GM12878 (cell line): ENCODE data around the gene HK3. TPM values are rescaled to one million over a fixed set of nuclear protein-coding genes. Genes with fewer than 3 reads are reported as not detected.

Experiments
- ATAC-seq: fragments of 200-7000 bp; cut with Tn5 transposase; 3 replicates; pipeline ENCODE4 v1.9.1; 2020; ENCODE audit warnings: mild to moderate bottlenecking, moderate library complexity
- BruUV-seq: library from RNA; stranded (reverse); fragments of 400-500 nt; replicated peaks from 2 replicates; lab custom pipeline; 2021; lab: Mats Ljungman, UMichigan
- CTCF ChIA-PET: fragments of 300-600 bp; sonication (Branson Sonifier 250); formaldehyde crosslinking; extraction: SDS; loops from one replicate; lab custom pipeline; 2021; ENCODE audit warnings: inconsistent platforms; lab: Yijun Ruan, JAX
- POLR2A ChIA-PET: fragments of 350-600 bp; formaldehyde crosslinking; extraction: SDS; loops from one replicate; lab custom pipeline; 2021; ENCODE audit warnings: inconsistent platforms; lab: Charles Lee
- RAD21 ChIA-PET: fragments of 300-600 bp; sonication (Branson Sonifier 250); formaldehyde crosslinking; loops from one replicate; lab custom pipeline; 2023; ENCODE audit warnings: antibody characterized with exemption; ENCODE audit not compliant: unreplicated experiment; lab: Charles Lee
- SMC1A ChIA-PET: fragments of 300-600 bp; sonication (Branson Sonifier 250); formaldehyde crosslinking; loops from one replicate; lab custom pipeline; 2023; ENCODE audit not compliant: unreplicated experiment, uncharacterized antibody; lab: Charles Lee
- DNase-seq: peaks from one replicate; pipeline ENCODE4 v3.0.0-alpha.2; 2011; ENCODE audit warnings: low read depth, low spot score
- FAIRE-seq: peaks from 3 replicates; lab custom pipeline; 2011; peaks lifted over from hg19 to GRCh38; lab: Jason Lieb, UNC
- H2AFZ ChIP-seq: 2 replicates; pipeline ENCODE4 v1.6.0; 2011; ENCODE audit warnings: low read depth, low read length, control low read depth; ENCODE audit not compliant: control insufficient read depth
- H3K27ac ChIP-seq: 2 replicates; pipeline ENCODE4 v1.5.1; 2011; ENCODE audit warnings: control low read depth; ENCODE audit not compliant: control insufficient read depth, insufficient read depth
- H3K27me3 ChIP-seq, 2 experiments: replicated peaks in 1 of 2; 2 replicates each; pipeline versions ENCODE4 v1.6.0 to v1.6.1; 2011; ENCODE audit warnings: low read length in 1 of 2; ENCODE audit not compliant: control insufficient read depth in 2 of 2, insufficient read depth in 2 of 2
- H3K36me3 ChIP-seq, 2 experiments: 2 replicates each; pipeline ENCODE4 v1.5.1; 2011; ENCODE audit warnings: low read length in 1 of 2; ENCODE audit not compliant: control insufficient read depth in 2 of 2, insufficient read depth in 2 of 2
- H3K4me1 ChIP-seq: 2 replicates; pipeline ENCODE4 v1.6.1; 2011; ENCODE audit warnings: mild to moderate bottlenecking, low read length, moderate library complexity, mixed read lengths; ENCODE audit not compliant: control insufficient read depth, insufficient read depth
- H3K4me2 ChIP-seq: 2 replicates; pipeline ENCODE4 v1.6.0; 2011; ENCODE audit warnings: control low read depth; ENCODE audit not compliant: control insufficient read depth, insufficient read depth
- H3K4me3 ChIP-seq: fragments of 200-600 bp; sonication (generic); 2 replicates; pipeline ENCODE4 v1.5.1; 2016
- H3K79me2 ChIP-seq: 2 replicates; pipeline ENCODE4 v1.6.0; 2011; ENCODE audit warnings: low read length; ENCODE audit not compliant: control insufficient read depth, insufficient read depth
- H3K9ac ChIP-seq: 2 replicates; pipeline ENCODE4 v1.8.0; 2011; ENCODE audit warnings: low read length, control low read depth, mixed read lengths; ENCODE audit not compliant: control insufficient read depth, insufficient read depth
- H3K9me3 ChIP-seq: replicated peaks from 3 replicates; pipeline ENCODE4 v1.5.1; 2011; ENCODE audit warnings: mild to moderate bottlenecking, low read length; ENCODE audit not compliant: control insufficient read depth, insufficient read depth
- H4K20me1 ChIP-seq: 2 replicates; pipeline ENCODE4 v1.6.0; 2011; ENCODE audit not compliant: control insufficient read depth, insufficient read depth
- ATF7 ChIP-seq: fragments of 450-650 bp; IDR thresholded peaks from 2 replicates; pipeline ENCODE4 v1.6.1; 2016; ENCODE audit warnings: low read depth, mild to moderate bottlenecking
- CHD1 ChIP-seq: IDR thresholded peaks from 2 replicates; pipeline ENCODE4 v1.6.1; 2012; ENCODE audit warnings: low read depth, low read length, improper control_type of control experiment
- E4F1 ChIP-seq: fragments of 450-650 bp; IDR thresholded peaks from 2 replicates; pipeline ENCODE4 v1.6.1; 2018; ENCODE audit warnings: borderline replicate concordance, mild to moderate bottlenecking; ENCODE audit not compliant: partially characterized antibody
- IKZF1 ChIP-seq: fragments of 450-650 bp; conservative IDR thresholded peaks from 2 replicates; pipeline ENCODE4 v1.6.1; 2017; ENCODE audit warnings: antibody characterized with exemption, mild to moderate bottlenecking
- PAX5 ChIP-seq: IDR thresholded peaks from 2 replicates; pipeline ENCODE4 v1.6.1; 2011; ENCODE audit warnings: low read depth, low read length, borderline replicate concordance
- PAX8 ChIP-seq: fragments of 450-650 bp; IDR thresholded peaks from 2 replicates; pipeline ENCODE4 v1.6.1; 2017; ENCODE audit warnings: mild to moderate bottlenecking, moderate library complexity
- POLR2AphosphoS5 ChIP-seq: IDR thresholded peaks from 2 replicates; pipeline ENCODE4 v1.6.1; 2011; ENCODE audit warnings: mild to moderate bottlenecking, low read length, inconsistent platforms
- SMAD1 ChIP-seq: fragments of 450-650 bp; IDR thresholded peaks from 2 replicates; pipeline ENCODE4 v1.6.1; 2018; ENCODE audit warnings: mild to moderate bottlenecking, low read depth; ENCODE audit not compliant: partially characterized antibody
- SUPT20H ChIP-seq: IDR thresholded peaks from 2 replicates; pipeline ENCODE4 v1.6.1; 2011; ENCODE audit warnings: low read depth, mild to moderate bottlenecking, low read length, moderate library complexity, borderline replicate concordance; ENCODE audit not compliant: control insufficient read depth
- TCF7 ChIP-seq: IDR thresholded peaks from 2 replicates; pipeline ENCODE4 v1.6.1; 2014; ENCODE audit warnings: antibody characterized with exemption, borderline replicate concordance
- ZNF217 ChIP-seq: fragments of 450-650 bp; IDR thresholded peaks from 2 replicates; pipeline ENCODE4 v1.6.1; 2017; ENCODE audit warnings: antibody characterized with exemption, mild to moderate bottlenecking
- ZNF384 ChIP-seq: IDR thresholded peaks from 2 replicates; pipeline ENCODE4 v1.6.1; 2012; ENCODE audit warnings: low read depth, mild to moderate bottlenecking, low read length, improper control_type of control experiment, borderline replicate concordance
- WGBS: methylation state at CpG from one replicate; pipeline ENCODE4 v1.1.6; 2016; ENCODE audit warnings: low lambda C conversion rate; ENCODE audit not compliant: insufficient replicate concordance, insufficient coverage; ENCODE audit errors: missing lambda C conversion rate; 5-methylcytosine and 5-hydroxymethylcytosine counted together
- in situ Hi-C: fragments of 300-500 bp; cut with MboI; formaldehyde crosslinking; loops from 9 replicates; pipeline ENCODE4 v1.14.3; 2018; ENCODE audit warnings: mixed read lengths
- intact Hi-C: fragments of 100-400 bp; cut with micrococcal nuclease; formaldehyde crosslinking; loops from one replicate; pipeline ENCODE4 v1.14.2; 2022; ENCODE audit not compliant: unreplicated experiment
- polyA plus RNA-seq, 11 experiments: library from polyadenylated mRNA; depleted of rRNA in 4 of 11; unstranded in 6 of 11; stranded (reverse) in 5 of 11; fragments of >200 nt; fragmentation: Nextera tagmentation in 4 of 11; fragmentation: Illumina TruSeq in 1 of 11; extraction: Ambion mirVana in 4 of 11; extraction: Trizol in 1 of 11; gene quantifications; 1 replicate in 1 of 11; 2 replicates in 10 of 11; pipeline versions ENCODE4 v1.2.1 to v1.2.3, GENCODE V29; 2011 to 2016; ENCODE audit warnings: inconsistent platforms in 2 of 11, missing spikeins in 2 of 11, low read depth in 1 of 11
- total RNA-seq, 4 experiments: library from RNA; depleted of rRNA in 3 of 4; stranded (reverse); fragments of >200 nt in 3 of 4; fragmentation: Illumina TruSeq in 1 of 4; extraction: Trizol in 1 of 4; gene quantifications; 2 replicates each; pipeline versions ENCODE4 v1.2.1 to v1.2.3, GENCODE V29; 2013 to 2021

Gene HK3
- total and polyA plus RNA-seq, 10 of the 15 experiments (the other 5 are each of a cell fraction or from before 2014, with no cell fraction given): 0.13 to 1.3 (median 0.26) TPM; not detected in 4

GRCh38 chr5:176874198-176874780, 24.9 kb downstream of the HK3 start:
- FAIRE-seq (no peak), ATAC-seq (no peak), DNase-seq (no peak)
- WGBS: 52% methylated on average over 20 of the region's 20 CpGs
- in situ Hi-C loops (no loop called here), intact Hi-C loops (no loop called here)
- Histone ChIP-seq H3K9ac (no peak overlapping the region), H4K20me1 (no peaks in the 10 kb centered on the region), H3K9me3 (no peaks in the 10 kb centered on the region; the same call in 2 of the 3 replicates), H3K27ac (no peak overlapping the region), H3K79me2 (no peaks in the 10 kb centered on the region), H3K4me1 (no peaks in the 10 kb centered on the region), H2AFZ (no peak overlapping the region), H3K4me2 (no peak overlapping the region), H3K36me3 (no peaks in the 10 kb centered on the region), H3K4me3 (no peak overlapping the region), H3K27me3 (no peaks in the 10 kb centered on the region)
- ChIA-PET CTCF (no interaction called here), POLR2A (no interaction called here), SMC1A (no interaction called here), RAD21 (no interaction called here)
- no peak for TF ChIP-seq PAX8
- no peak for TF ChIP-seq ZNF384
- TF ChIP-seq CHD1: no peak
- TF ChIP-seq IKZF1: no peak
- no peak for TF ChIP-seq TCF7
- TF ChIP-seq POLR2AphosphoS5: no peak
- BruUV-seq: no TSS peak

- 41% methylated on average over 16 of the region's 16 CpGs for WGBS
- Histone ChIP-seq H3K36me3 (no peaks in the 10 kb centered on the region), H3K9me3 (no peaks in the 10 kb centered on the region; the same call in 2 of the 3 replicates), H4K20me1 (no peaks in the 10 kb centered on the region), H3K4me3 (no peak overlapping the region), H2AFZ (no peak overlapping the region), H3K27me3 (no peaks in the 10 kb centered on the region), H3K4me2 (no peak overlapping the region), H3K79me2 (no peaks in the 10 kb centered on the region), H3K27ac (no peak overlapping the region), H3K4me1 (no peaks in the 10 kb centered on the region), H3K9ac (no peak overlapping the region)
- DNase-seq (no peak), ATAC-seq (no peak), FAIRE-seq (no peak)
- POLR2A ChIA-PET: no interaction called here
- SMC1A ChIA-PET: no interaction called here
- intact Hi-C loops (no loop called here), in situ Hi-C loops (no loop called here)
- RAD21 ChIA-PET: no interaction called here
- BruUV-seq: no TSS peak
- CTCF ChIA-PET: no interaction called here
- TF ChIP-seq SUPT20H (no peak), PAX5 (no peak), E4F1 (no peak), ATF7 (no peak), ZNF217 (no peak), SMAD1 (no peak)
Measured at GRCh38 chr5:176873541-176874172, 25.5 kb downstream of the HK3 start.
